CD4-positive, CD25-positive, alpha-beta regulatory T cell (primary cell): ENCODE data around the gene NUTF2. TPM values are rescaled to one million over a fixed set of nuclear protein-coding genes. Genes with fewer than 3 reads are reported as not detected.

Experiments
- ATAC-seq, 2 donors: fragments of 150-1000 bp; cut with Tn5 transposase; one replicate each; pipeline ENCODE4 v1.10.0; 2021; ENCODE audit warnings: low read depth in 2 of 2, moderate number of reproducible peaks in 2 of 2, moderate library complexity in 1 of 2
- DNase-seq, 3 donors: peaks; one replicate each; pipeline versions ENCODE4 v3.0.0 to v3.0.0-alpha.2; 2012 to 2022; ENCODE audit warnings: mixed read lengths in 1 of 3
- H3K27ac ChIP-seq: one replicate; pipeline ENCODE4 v1.7.0; 2013; ENCODE audit warnings: mild to moderate bottlenecking, low read length; ENCODE audit not compliant: insufficient read depth, poor library complexity, severe bottlenecking
- H3K27me3 ChIP-seq: one replicate; pipeline ENCODE4 v1.7.0; 2013; ENCODE audit warnings: low read length; ENCODE audit not compliant: control insufficient read depth, insufficient read depth
- H3K36me3 ChIP-seq: one replicate; pipeline ENCODE4 v1.7.0; 2013; ENCODE audit warnings: mild to moderate bottlenecking, low read length, moderate library complexity; ENCODE audit not compliant: control insufficient read depth, insufficient read depth
- H3K4me1 ChIP-seq: 2 replicates; pipeline ENCODE4 v1.7.0; 2013; ENCODE audit warnings: mild to moderate bottlenecking, low read length; ENCODE audit not compliant: insufficient read depth, control insufficient read depth, poor library complexity, severe bottlenecking
- H3K4me3 ChIP-seq: one replicate; pipeline ENCODE4 v1.7.0; 2013; ENCODE audit warnings: low read depth, mild to moderate bottlenecking, low read length, moderate library complexity
- H3K9me3 ChIP-seq, 2 experiments: 1 replicate in 1 of 2; 2 replicates in 1 of 2; pipeline ENCODE4 v1.7.0; 2013; ENCODE audit warnings: low read length in 2 of 2, mild to moderate bottlenecking in 1 of 2, moderate library complexity in 1 of 2; ENCODE audit not compliant: control insufficient read depth in 2 of 2
- H3K27ac Mint-ChIP-seq, 3 donors: one replicate each; pipeline ENCODE4 v1.8.0; 2020 to 2022; ENCODE audit warnings: mild to moderate bottlenecking in 3 of 3, mixed read lengths in 3 of 3, moderate library complexity in 2 of 3
- H3K27me3 Mint-ChIP-seq: one replicate; pipeline ENCODE4 v1.8.0; 2022; ENCODE audit warnings: mild to moderate bottlenecking, mixed read lengths
- H3K36me3 Mint-ChIP-seq: one replicate; pipeline ENCODE4 v1.8.0; 2020; ENCODE audit warnings: mixed read lengths
- H3K4me1 Mint-ChIP-seq, 4 donors: one replicate each; pipeline ENCODE4 v1.8.0; 2020 to 2022; ENCODE audit warnings: mixed read lengths in 4 of 4, mild to moderate bottlenecking in 1 of 4
- H3K4me3 Mint-ChIP-seq, 4 donors: one replicate each; pipeline ENCODE4 v1.8.0; 2020 to 2022; ENCODE audit warnings: mild to moderate bottlenecking in 4 of 4, mixed read lengths in 4 of 4, moderate library complexity in 3 of 4
- H3K9me3 Mint-ChIP-seq, 7 donors: one replicate each; pipeline ENCODE4 v1.8.0; 2020 to 2022; ENCODE audit warnings: mixed read lengths in 7 of 7, mild to moderate bottlenecking in 3 of 7, moderate library complexity in 2 of 7
- polyA plus RNA-seq, 4 donors: library from polyadenylated mRNA; unstranded; fragments of 300-500 nt; fragmentation: Illumina TruSeq; gene quantifications; one replicate each; pipeline ENCODE4 v1.2.3, GENCODE V29; 2021
- total RNA-seq: library from RNA; stranded (reverse); gene quantifications from one replicate; pipeline ENCODE4 v1.2.3, GENCODE V29; 2022

NUTF2 gene
- total and polyA plus RNA-seq, 5 donors from 2014 or later: 48.5 to 158 (median 124) TPM

DNA sequence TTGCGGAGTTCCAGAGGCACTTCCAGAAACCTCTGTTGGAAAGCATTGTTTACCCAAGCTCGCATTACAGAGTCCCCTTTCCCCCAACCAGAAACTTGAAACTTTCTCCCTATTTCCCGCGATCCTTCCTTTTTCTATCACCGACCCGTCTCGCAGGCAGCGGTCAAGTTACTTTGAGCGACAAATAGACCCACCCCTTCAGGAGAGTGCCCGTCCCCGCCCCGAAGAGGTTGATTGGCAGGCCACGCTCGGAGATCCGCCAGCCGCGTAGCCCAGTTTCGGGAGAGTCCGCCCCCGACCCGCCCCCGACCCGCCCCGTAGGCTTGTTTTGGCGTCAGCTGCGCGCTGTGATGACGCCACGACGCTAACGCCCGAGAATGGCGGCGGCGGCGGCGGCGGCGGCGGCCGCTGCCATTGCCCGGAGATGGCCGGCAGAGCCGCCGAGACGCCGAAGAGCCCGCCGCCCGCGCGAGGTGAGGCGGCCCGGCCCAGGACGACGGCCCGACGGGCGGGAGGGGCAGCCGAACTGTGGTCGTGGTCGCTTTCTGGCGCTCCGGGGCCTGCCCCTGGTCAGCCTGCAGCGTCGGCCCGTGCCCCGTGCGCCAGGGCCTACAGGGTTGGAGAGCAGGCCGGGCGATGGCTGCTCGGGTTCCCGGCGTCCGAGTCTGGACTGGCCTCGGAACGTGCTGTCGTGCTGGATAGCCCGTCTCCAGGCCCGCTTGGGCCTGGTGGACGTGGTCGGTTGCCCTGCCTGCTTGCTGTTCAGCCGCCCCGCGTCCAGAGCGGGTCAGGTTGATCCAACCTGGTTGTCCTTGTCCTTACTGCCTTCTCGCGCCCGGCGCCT lies 46.4 kb downstream of the NUTF2 start, which contains the start of gene PSKH1:
Gene PSKH1 (plus strand): TSS at position 356 of the 844 bp plus-strand sequence. CDS start 15,496 bp downstream, outside the sequence.
- DNase-seq: peak; percentile 89 to 96 (median 93)
- peak; percentile 98 to 99 for ATAC-seq
- Histone ChIP-seq H3K4me1 (peaks cover 18% of the 10 kb centered on the region), H3K4me3 (peak within 1 kb of the TSS; percentile 93), H3K36me3 (no peaks in the 10 kb centered on the region), H3K27ac (peak within 1 kb of the TSS; percentile 86), H3K27me3 (no peaks in the 10 kb centered on the region), H3K9me3 (no peaks in the 10 kb centered on the region)
- H3K4me3 Mint-ChIP-seq: peak within 1 kb of the TSS; percentile 95 to 99 (median 98)
- peaks cover 14 to 49% (median 32%) of the 10 kb centered on the region in 4 donors for H3K4me1 Mint-ChIP-seq
- no peaks in the 10 kb centered on the region for H3K9me3 Mint-ChIP-seq
- no peaks in the 10 kb centered on the region for H3K27me3 Mint-ChIP-seq
- no peaks in the 10 kb centered on the region for H3K36me3 Mint-ChIP-seq
- peak within 1 kb of the TSS; percentile 80 to 97 (median 97) for H3K27ac Mint-ChIP-seq

GRCh38 chr16:67893743-67894399 lies 47.1 kb downstream of the NUTF2 start:
- Mint-ChIP-seq H3K36me3 (no peaks in the 10 kb centered on the region), H3K4me1 (peaks cover 14 to 55% (median 32%) of the 10 kb centered on the region in 4 donors)
- DNase-seq: peak in 1 of 3 donors; percentile 45

DNA sequence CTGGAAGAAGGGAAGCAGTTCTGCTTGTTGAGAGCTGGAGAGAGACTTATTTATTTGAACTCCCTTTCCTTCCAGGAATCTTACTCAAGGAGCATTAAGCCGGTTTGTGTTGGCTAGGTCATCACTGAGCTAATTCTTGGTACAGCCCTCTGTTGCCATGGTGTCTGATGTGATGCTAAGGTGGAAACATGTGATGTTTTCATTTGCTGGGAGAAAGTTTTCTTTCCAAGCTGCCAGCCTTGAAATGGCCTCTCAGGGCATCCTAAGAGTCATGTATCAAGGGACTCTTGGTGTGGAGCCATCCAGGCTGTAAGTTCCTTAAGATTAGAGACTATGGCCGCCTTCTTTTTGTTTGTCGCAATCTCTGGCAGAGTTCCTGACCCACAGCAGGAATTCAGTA lies 50.5 kb downstream of the NUTF2 start:
- DNase-seq: no peak
- ATAC-seq: no peak
- H3K27me3 ChIP-seq: no peaks in the 10 kb centered on the region
- peaks cover 14 to 68% (median 41%) of the 10 kb centered on the region in 4 donors for H3K4me1 Mint-ChIP-seq
- H3K27me3 Mint-ChIP-seq: no peaks in the 10 kb centered on the region
- no peaks in the 10 kb centered on the region for H3K36me3 ChIP-seq
- H3K27ac ChIP-seq: no peak overlapping the region
- peaks cover 4% of the 10 kb centered on the region for H3K36me3 Mint-ChIP-seq
- peak overlapping the region in 1 of 4 donors; percentile 9 for H3K4me3 Mint-ChIP-seq
- H3K4me1 ChIP-seq: peaks cover 18% of the 10 kb centered on the region
- no peak overlapping the region for H3K4me3 ChIP-seq
- H3K27ac Mint-ChIP-seq: no peak overlapping the region
- H3K9me3 Mint-ChIP-seq: no peaks in the 10 kb centered on the region
- no peaks in the 10 kb centered on the region for H3K9me3 ChIP-seq

More at GRCh38 chr16:67893743-67894399, 47.1 kb downstream of the NUTF2 start:
- peaks cover 18% of the 10 kb centered on the region for H3K4me1 ChIP-seq
- H3K4me3 Mint-ChIP-seq: peak overlapping the region; percentile 95 to 99 (median 98)
- no peak for ATAC-seq
- H3K27me3 ChIP-seq: no peaks in the 10 kb centered on the region
- peak overlapping the region; percentile 80 to 97 (median 97) for H3K27ac Mint-ChIP-seq
- H3K27ac ChIP-seq: peak overlapping the region; percentile 86
- H3K36me3 ChIP-seq: no peaks in the 10 kb centered on the region
- H3K9me3 ChIP-seq: no peaks in the 10 kb centered on the region
- peak overlapping the region; percentile 87 for H3K4me3 ChIP-seq
- H3K9me3 Mint-ChIP-seq: no peaks in the 10 kb centered on the region
- no peaks in the 10 kb centered on the region for H3K27me3 Mint-ChIP-seq

DNA sequence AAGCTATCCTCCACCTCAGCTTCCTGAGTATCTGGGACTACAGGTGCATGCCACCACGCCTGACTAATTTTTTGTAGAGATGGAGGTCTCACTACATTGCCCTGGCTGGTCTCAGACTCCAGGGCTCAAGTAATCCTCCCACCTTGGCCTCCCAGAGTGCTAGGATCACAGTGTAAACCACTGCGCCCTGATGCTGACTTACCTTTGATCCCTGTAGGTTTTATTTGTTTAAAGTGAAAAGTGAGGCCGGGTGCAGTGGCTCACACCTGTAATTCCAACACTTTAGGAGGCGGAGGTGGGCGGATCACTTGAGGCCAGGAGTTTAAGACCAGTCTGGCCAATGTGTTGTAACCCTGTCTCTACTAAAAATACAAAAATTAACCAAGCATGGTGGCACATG lies 55.0 kb downstream of the NUTF2 start:
- DNase-seq (no peak), ATAC-seq (no peak)
- no peak overlapping the region for H3K4me3 ChIP-seq
- peaks cover 6 to 41% (median 23%) of the 10 kb centered on the region in 4 donors for H3K4me1 Mint-ChIP-seq
- no peaks in the 10 kb centered on the region for H3K27me3 ChIP-seq
- H3K9me3 Mint-ChIP-seq: no peaks in the 10 kb centered on the region
- no peaks in the 10 kb centered on the region for H3K9me3 ChIP-seq
- peaks cover 9% of the 10 kb centered on the region for H3K36me3 Mint-ChIP-seq
- no peaks in the 10 kb centered on the region for H3K36me3 ChIP-seq
- H3K27ac Mint-ChIP-seq: no peak overlapping the region
- H3K27ac ChIP-seq: no peak overlapping the region
- H3K4me1 ChIP-seq: no peaks in the 10 kb centered on the region
- no peak overlapping the region for H3K4me3 Mint-ChIP-seq
- H3K27me3 Mint-ChIP-seq: no peaks in the 10 kb centered on the region

DNA sequence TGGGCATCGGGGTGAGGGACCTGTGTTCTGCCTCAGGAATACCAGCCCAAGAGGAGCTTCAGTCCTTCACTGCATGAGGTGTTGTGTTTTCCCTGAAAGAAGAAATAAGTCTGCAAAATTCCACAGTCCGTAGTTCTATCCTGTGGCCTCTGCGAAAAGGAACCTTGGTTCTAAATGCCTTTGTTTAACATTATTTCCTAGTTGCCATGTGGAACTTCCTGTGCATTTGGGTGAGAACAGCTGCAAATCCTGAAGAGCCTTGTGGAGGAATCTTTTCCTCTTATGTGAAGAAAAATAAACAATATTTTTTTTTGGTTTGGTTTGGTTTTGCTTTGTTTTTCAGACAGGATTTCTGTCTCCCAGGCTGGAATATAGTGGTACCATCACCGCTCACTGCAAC lies 56.1 kb downstream of the NUTF2 start:
- no peak overlapping the region for H3K4me3 Mint-ChIP-seq
- H3K27ac Mint-ChIP-seq: peak overlapping the region in 1 of 3 donors; percentile 58
- no peaks in the 10 kb centered on the region for H3K9me3 Mint-ChIP-seq
- Histone ChIP-seq H3K4me1 (no peaks in the 10 kb centered on the region), H3K4me3 (no peak overlapping the region), H3K9me3 (no peaks in the 10 kb centered on the region), H3K36me3 (no peaks in the 10 kb centered on the region), H3K27ac (no peak overlapping the region), H3K27me3 (no peaks in the 10 kb centered on the region)
- ATAC-seq (no peak), DNase-seq (no peak)
- H3K27me3 Mint-ChIP-seq: no peaks in the 10 kb centered on the region
- H3K4me1 Mint-ChIP-seq: peaks cover 6 to 34% (median 15%) of the 10 kb centered on the region in 4 donors
- H3K36me3 Mint-ChIP-seq: peaks cover 13% of the 10 kb centered on the region

- Histone ChIP-seq H3K27me3 (no peaks in the 10 kb centered on the region), H3K4me3 (no peak overlapping the region), H3K27ac (no peak overlapping the region), H3K9me3 (no peaks in the 10 kb centered on the region), H3K36me3 (peaks cover 22% of the 10 kb centered on the region), H3K4me1 (no peaks in the 10 kb centered on the region)
- no peaks in the 10 kb centered on the region for H3K9me3 Mint-ChIP-seq
- DNase-seq: no peak
- peaks cover 16% of the 10 kb centered on the region for H3K36me3 Mint-ChIP-seq
- peak overlapping the region in 2 of 3 donors; percentile 20 to 95 for H3K27ac Mint-ChIP-seq
- H3K4me1 Mint-ChIP-seq: peaks cover 6 to 25% (median 9%) of the 10 kb centered on the region in 4 donors
- H3K4me3 Mint-ChIP-seq: no peak overlapping the region
- no peaks in the 10 kb centered on the region for H3K27me3 Mint-ChIP-seq
- ATAC-seq: no peak
These were observed 60.9 kb downstream of the NUTF2 start for GRCh38 chr16:67907397-67908180.

GRCh38 chr16:67909056-67909742 lies 62.5 kb downstream of the NUTF2 start:
- H3K4me3 ChIP-seq: no peak overlapping the region

More at GRCh38 chr16:67909056-67909742, 62.5 kb downstream of the NUTF2 start:
- Mint-ChIP-seq H3K4me1 (peaks cover 6 to 19% (median 7%) of the 10 kb centered on the region in 4 donors), H3K36me3 (peaks cover 14% of the 10 kb centered on the region), H3K4me3 (no peak overlapping the region), H3K27ac (peak overlapping the region in 2 of 3 donors; percentile 15 to 71), H3K9me3 (no peaks in the 10 kb centered on the region), H3K27me3 (no peaks in the 10 kb centered on the region)
- DNase-seq (no peak), ATAC-seq (no peak)
- Histone ChIP-seq H3K36me3 (peaks cover 22% of the 10 kb centered on the region), H3K27ac (no peak overlapping the region), H3K27me3 (no peaks in the 10 kb centered on the region), H3K4me1 (no peaks in the 10 kb centered on the region), H3K9me3 (no peaks in the 10 kb centered on the region)
